NCI-H187 (cell line): Measurements from ENCODE around the gene ANAPC2.
A peak's percentile ranks its signal among the peaks of the same experiment; 100 is the strongest.
"Not testable (repeated sequence)": the region's sequence is repeated elsewhere in the genome, so short reads cannot be mapped to it uniquely, and the experiment has no call there.

ENCODE experiments used
- DNase-seq, 2 experiments: peaks; one replicate each; lab custom pipeline; 2025; lab: John Stamatoyannopoulos, UW

ANAPC2 gene

GRCh38 chr9:137145731-137146526, 42.4 kb downstream of the ANAPC2 start:
- DNase-seq: no peak

GRCh38 chr9:137143459-137143858, 44.9 kb downstream of the ANAPC2 start:
- no peak for DNase-seq

DNA sequence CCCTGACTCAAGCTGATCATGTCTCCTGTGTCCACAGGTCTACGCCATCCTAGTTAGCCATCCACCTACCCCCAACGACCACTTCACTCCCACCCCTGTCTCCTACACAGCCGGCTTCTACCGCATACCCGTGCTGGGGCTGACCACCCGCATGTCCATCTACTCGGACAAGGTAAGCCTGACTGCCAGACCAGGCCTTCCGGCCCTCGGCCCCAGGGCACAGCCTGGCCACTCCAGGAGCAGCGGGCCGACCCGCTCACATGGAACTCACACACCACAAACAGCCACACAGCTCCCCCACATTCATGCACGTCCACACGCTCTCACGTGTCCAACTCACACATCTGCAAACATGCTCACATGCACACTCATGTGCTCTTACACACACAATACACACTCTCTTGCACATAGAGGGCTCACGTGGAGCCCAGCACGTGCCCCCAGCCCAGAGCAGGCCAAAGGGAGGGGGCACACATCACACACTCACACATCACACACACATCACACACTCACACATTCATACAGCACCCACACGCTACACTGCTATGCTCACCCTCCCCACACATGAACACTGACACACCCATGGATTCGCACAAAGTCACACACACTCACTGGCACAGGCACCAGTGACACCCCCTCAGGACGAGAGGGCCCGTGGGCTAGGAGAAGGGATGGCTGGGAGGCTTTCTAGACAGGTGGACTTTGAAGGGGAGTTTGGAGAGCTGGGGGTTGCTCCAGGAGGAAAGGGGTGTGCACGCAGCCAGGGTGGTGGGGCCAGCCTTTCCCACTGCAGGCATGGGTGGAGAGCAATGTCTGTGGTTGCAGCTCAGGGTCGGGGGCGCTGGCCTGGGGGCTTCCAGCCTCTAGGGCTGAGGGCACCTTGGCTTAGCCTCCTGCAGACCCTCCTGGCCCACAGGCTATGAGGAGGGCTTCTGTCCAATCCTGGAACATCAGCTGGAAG, 46.1 kb downstream of the ANAPC2 start:
- no peak for DNase-seq

- DNase-seq: no peak
These were observed 47.1 kb downstream of the ANAPC2 start for GRCh38 chr9:137141050-137141810.

- no peak for DNase-seq
These were observed 48.0 kb downstream of the ANAPC2 start for GRCh38 chr9:137140151-137141012.

DNA sequence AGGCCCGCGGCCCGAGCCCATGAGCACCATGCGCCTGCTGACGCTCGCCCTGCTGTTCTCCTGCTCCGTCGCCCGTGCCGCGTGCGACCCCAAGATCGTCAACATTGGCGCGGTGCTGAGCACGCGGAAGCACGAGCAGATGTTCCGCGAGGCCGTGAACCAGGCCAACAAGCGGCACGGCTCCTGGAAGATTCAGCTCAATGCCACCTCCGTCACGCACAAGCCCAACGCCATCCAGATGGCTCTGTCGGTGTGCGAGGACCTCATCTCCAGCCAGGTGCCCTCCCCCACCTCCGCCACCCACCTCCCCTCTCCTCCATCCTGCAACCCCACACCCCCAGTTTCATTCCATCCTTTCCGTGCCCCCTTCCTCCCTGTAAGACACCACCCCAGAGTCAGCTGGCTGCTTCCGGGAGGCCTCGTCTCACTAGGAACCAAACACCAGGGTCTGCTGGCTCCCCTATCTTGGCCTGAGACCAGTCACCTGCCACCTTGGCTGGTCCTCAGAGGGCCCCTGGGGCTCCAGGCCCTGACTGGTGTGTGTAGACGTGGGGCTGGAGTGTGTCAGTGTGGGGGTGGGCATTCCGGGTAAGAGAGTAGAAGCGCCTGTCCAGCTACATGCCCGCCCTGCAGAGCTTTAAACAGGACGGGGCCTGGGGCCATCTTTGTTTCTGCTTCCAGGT, 48.8 kb downstream of the ANAPC2 start:
- DNase-seq: no peak

- no peak for DNase-seq
These were observed 49.5 kb downstream of the ANAPC2 start, which contains the start of gene GRIN1 for GRCh38 chr9:137138722-137139467. Gene GRIN1, plus strand, starts transcription at chr9:137139154. Its CDS starts 333 bp downstream, at chr9:137139487.

GRCh38 chr9:137138058-137138721, 50.2 kb downstream of the ANAPC2 start:
- no peak for DNase-seq

DNA sequence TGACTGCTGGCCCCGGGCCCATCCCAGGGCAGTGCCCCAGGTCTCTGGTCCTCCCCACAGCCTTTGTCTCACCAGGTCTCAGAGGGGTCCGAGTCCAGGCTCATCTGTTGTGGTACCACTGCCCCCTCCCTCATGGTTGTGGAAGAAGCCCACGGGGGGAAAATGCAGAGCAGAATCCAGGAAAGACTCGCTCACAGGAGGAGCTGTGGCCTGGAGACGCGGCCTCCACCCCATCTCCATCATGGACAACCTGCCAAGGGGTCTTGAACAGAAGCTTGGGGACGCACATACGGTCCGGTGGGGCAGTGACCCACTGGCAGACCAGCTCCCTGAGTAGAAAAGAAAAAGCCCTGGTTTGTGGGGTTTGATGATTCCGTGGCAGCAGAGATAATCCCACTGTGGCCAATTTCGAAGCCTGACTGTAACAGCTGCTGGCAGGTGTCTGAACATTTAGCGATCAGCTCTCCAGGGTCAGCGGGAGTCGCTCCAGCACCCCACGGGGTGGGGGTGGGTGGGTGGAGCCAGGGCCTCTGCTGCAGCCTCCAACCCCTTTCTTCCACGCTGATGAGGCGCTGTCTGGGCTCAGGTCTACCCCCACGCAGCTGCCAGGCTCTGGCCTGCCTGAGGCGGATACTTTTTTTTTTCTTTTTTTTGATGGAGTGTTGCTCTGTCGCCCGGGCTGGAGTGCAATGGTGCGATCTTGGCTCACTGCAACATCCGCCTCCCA, 51.3 kb downstream of the ANAPC2 start:
- no peak for DNase-seq

DNA sequence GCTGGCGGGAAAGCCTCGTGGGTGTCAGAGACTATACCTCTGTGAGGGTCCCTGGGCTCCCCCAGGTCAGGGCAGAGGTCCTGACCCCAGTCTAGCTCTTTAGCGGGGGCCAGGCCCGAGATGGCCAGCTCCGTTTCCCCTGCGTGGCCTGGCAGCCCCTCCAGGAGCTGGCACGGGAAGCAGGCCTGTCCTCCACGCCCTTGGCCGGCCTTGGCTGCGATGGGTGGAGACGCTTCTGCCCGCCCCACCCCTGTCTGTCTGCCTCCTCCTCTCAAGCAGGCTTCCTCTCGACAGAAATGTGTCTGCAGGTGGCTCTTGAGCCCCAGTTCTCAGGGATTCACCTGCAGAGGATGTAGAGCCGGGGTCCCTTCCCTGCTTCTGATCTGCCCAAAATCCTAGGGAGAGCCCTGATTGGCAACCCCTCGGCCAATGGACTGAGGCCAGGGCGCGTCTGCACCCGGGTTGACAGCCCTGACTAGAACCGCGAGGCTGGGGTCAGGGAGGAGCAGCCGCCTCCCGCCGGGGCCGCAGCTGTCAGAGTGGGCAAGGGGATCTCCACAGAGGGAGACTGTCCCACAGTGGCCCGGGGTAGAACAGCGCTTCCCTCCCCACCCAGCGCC, 52.0 kb downstream of the ANAPC2 start:
- DNase-seq: no peak

GRCh38 chr9:137135154-137135553, 53.2 kb downstream of the ANAPC2 start:
- not testable (repeated sequence) for DNase-seq

- DNase-seq: no peak
These were observed 54.2 kb downstream of the ANAPC2 start for GRCh38 chr9:137134191-137134590.

- DNase-seq: no peak
These were observed 58.1 kb downstream of the ANAPC2 start for GRCh38 chr9:137130176-137130755.

DNA sequence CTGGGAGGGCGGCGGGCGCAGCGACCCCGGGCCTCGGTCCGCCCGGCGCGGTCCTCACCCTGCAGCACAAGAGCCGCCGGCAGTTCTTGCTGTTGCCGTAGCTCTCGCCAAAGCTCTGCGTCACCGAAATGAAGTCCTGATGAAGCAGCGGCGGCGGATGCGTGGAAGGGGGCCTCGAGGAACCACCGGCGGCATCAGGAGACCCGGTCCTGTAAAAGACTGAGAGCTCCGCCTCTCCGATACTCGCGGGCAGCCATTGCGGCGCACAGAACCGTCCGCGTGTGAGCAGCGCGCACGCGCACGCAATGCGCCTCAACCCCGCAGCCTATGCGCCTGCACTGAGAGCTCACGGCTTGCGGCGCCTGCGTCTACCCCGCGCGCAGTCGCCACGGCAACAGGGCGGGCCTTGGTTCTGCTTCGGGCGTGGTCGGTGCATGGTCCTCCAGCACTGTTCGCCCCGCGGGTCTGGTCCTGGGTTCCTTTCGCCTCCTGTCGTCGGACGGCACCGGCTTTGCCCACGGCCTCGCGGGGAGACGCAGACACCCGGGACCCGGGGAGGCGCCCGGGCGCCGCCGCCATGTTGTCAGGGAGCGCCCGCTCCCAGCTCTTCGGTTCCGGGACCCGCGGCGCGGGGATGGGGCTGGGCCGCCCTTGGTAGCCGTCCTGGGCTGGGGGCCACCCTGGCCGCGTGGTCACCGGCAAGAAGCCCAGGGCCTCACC, 58.7 kb downstream of the ANAPC2 start:
- peak; percentile 53 to 55 for DNase-seq

- no peak for DNase-seq
These were observed 59.4 kb downstream of the ANAPC2 start for GRCh38 chr9:137128862-137129455.

- DNase-seq: no peak
These were observed 60.0 kb downstream of the ANAPC2 start for GRCh38 chr9:137128158-137128861.
